Activated naive CD4-positive, alpha-beta T cell treated with anti-CD3 and anti-CD28 coated beads for 36 hours (primary cell): ENCODE data around the gene ACSF3. TPM values are rescaled to one million over a fixed set of nuclear protein-coding genes. Genes with fewer than 3 reads are reported as not detected.
"Not testable (repeated sequence)": the region's sequence is repeated elsewhere in the genome, so short reads cannot be mapped to it uniquely, and the experiment has no call there.

ENCODE experiments used
- CTCF ChIA-PET: fragments of 350-600 bp; sonication (Branson Sonifier 250); formaldehyde crosslinking; loops from one replicate; lab custom pipeline; 2021; ENCODE audit warnings: antibody characterized with exemption; lab: Charles Lee
- DNase-seq: peaks from one replicate; pipeline ENCODE4 v3.0.0-alpha.2; 2020
- H3K27ac Mint-ChIP-seq: one replicate; pipeline ENCODE4 v1.8.0; 2021; ENCODE audit warnings: mild to moderate bottlenecking, mixed read lengths
- H3K27me3 Mint-ChIP-seq: one replicate; pipeline ENCODE4 v1.8.0; 2021; ENCODE audit warnings: low read depth, mixed read lengths
- H3K36me3 Mint-ChIP-seq: one replicate; pipeline ENCODE4 v1.8.0; 2021; ENCODE audit warnings: low read depth, mixed read lengths
- H3K4me1 Mint-ChIP-seq: one replicate; pipeline ENCODE4 v1.8.0; 2021; ENCODE audit warnings: low read depth, mixed read lengths
- H3K4me3 Mint-ChIP-seq: one replicate; pipeline ENCODE4 v1.8.0; 2021; ENCODE audit warnings: mild to moderate bottlenecking, moderate library complexity, mixed read lengths
- H3K9me3 Mint-ChIP-seq: one replicate; pipeline ENCODE4 v1.8.0; 2021; ENCODE audit warnings: mixed read lengths
- intact Hi-C: fragments of 100-400 bp; cut with micrococcal nuclease; formaldehyde crosslinking; loops from one replicate; pipeline ENCODE4 v1.15.1; 2023
- total RNA-seq, 2 experiments: library from RNA; stranded (reverse); gene quantifications; one replicate each; pipeline ENCODE4 v1.2.3, GENCODE V29; 2021

ACSF3 gene
- total RNA-seq, 2 experiments from 2014 or later, result 26.1 to 26.7 TPM

GRCh38 chr16:89164436-89164835, 70.8 kb downstream of the ACSF3 start:
- no peaks in the 10 kb centered on the region for H3K9me3 Mint-ChIP-seq
- H3K4me1 Mint-ChIP-seq, result peaks cover 2% of the 10 kb centered on the region
- no peak for DNase-seq
- no peak overlapping the region for H3K27ac Mint-ChIP-seq
- intact Hi-C loops, result no loop called here
- no peaks in the 10 kb centered on the region for H3K36me3 Mint-ChIP-seq
- no peak overlapping the region for H3K4me3 Mint-ChIP-seq
- H3K27me3 Mint-ChIP-seq, result no peaks in the 10 kb centered on the region
- CTCF ChIA-PET, result no interaction called here

GRCh38 chr16:89164847-89165680, 71.4 kb downstream of the ACSF3 start:
- Mint-ChIP-seq H3K36me3 (no peaks in the 10 kb centered on the region), H3K27me3 (no peaks in the 10 kb centered on the region)
- DNase-seq, result no peak

GRCh38 chr16:89165681-89165979, 72.0 kb downstream of the ACSF3 start:
- H3K4me3 Mint-ChIP-seq, H3K4me1 Mint-ChIP-seq, H3K27ac Mint-ChIP-seq, H3K27me3 Mint-ChIP-seq, intact Hi-C loops, DNase-seq, H3K9me3 Mint-ChIP-seq, H3K36me3 Mint-ChIP-seq, CTCF ChIA-PET: not testable (repeated sequence)

More at GRCh38 chr16:89164847-89165680, 71.4 kb downstream of the ACSF3 start:
- H3K4me3 Mint-ChIP-seq, result no peak overlapping the region
- H3K27ac Mint-ChIP-seq, result no peak overlapping the region
- CTCF ChIA-PET, result no interaction called here
- H3K9me3 Mint-ChIP-seq, result no peaks in the 10 kb centered on the region
- intact Hi-C loops, result no loop called here
- H3K4me1 Mint-ChIP-seq, result peaks cover 2% of the 10 kb centered on the region

GRCh38 chr16:89166696-89167424, 73.2 kb downstream of the ACSF3 start:
- no peaks in the 10 kb centered on the region for H3K9me3 Mint-ChIP-seq
- peaks cover 9% of the 10 kb centered on the region for H3K4me1 Mint-ChIP-seq
- CTCF ChIA-PET, result interaction anchor here (0.6 to 1.6 kb wide), 12 partner anchors 10 to 430 kb away, joined by 3 to 10 read pairs (median 3); partner anchors contain the start of genes ACSF3 and ZNF778
- no peak overlapping the region for H3K27ac Mint-ChIP-seq
- peaks cover 3% of the 10 kb centered on the region for H3K27me3 Mint-ChIP-seq
- H3K4me3 Mint-ChIP-seq, result no peak overlapping the region
- intact Hi-C loops, result loop anchor here (1.0 kb wide), 2 partner anchors 225 to 355 kb away; no protein-coding TSS in a partner anchor
- H3K36me3 Mint-ChIP-seq, result no peaks in the 10 kb centered on the region
- DNase-seq, result no peak

- no peak overlapping the region for H3K4me3 Mint-ChIP-seq
- intact Hi-C loops, result loop anchor here (1.0 kb wide), 2 partner anchors 225 to 355 kb away; no protein-coding TSS in a partner anchor
- H3K4me1 Mint-ChIP-seq, result peaks cover 9% of the 10 kb centered on the region
- no peaks in the 10 kb centered on the region for H3K9me3 Mint-ChIP-seq
- H3K27me3 Mint-ChIP-seq, result peaks cover 3% of the 10 kb centered on the region
- peak; percentile 88 for DNase-seq
- CTCF ChIA-PET, result interaction anchor here (0.6 to 1.6 kb wide), 13 partner anchors 11 to 430 kb away, joined by 3 to 10 read pairs (median 3); partner anchors contain the start of genes ACSF3 and ZNF778
- H3K36me3 Mint-ChIP-seq, result no peaks in the 10 kb centered on the region
- no peak overlapping the region for H3K27ac Mint-ChIP-seq
These were observed 73.8 kb downstream of the ACSF3 start for GRCh38 chr16:89167425-89167941.

- Mint-ChIP-seq H3K27ac (no peak overlapping the region), H3K9me3 (no peaks in the 10 kb centered on the region), H3K36me3 (no peaks in the 10 kb centered on the region), H3K27me3 (peaks cover 3% of the 10 kb centered on the region), H3K4me3 (no peak overlapping the region), H3K4me1 (peaks cover 9% of the 10 kb centered on the region)
- intact Hi-C loops, result no loop called here
- CTCF ChIA-PET, result no interaction called here
- no peak for DNase-seq
These were observed 74.9 kb downstream of the ACSF3 start for GRCh38 chr16:89168381-89169189.

- no peak overlapping the region for H3K27ac Mint-ChIP-seq
- CTCF ChIA-PET, result interaction anchor here (1.6 kb wide), 1 partner anchor 14 kb away, joined by 3 read pairs; no protein-coding TSS in a partner anchor
These were observed 76.1 kb downstream of the ACSF3 start for GRCh38 chr16:89169778-89170177.

GRCh38 chr16:89170346-89171215, 76.9 kb downstream of the ACSF3 start:
- peak overlapping the region; percentile 63 for H3K4me3 Mint-ChIP-seq
- H3K9me3 Mint-ChIP-seq, result no peaks in the 10 kb centered on the region
- H3K27ac Mint-ChIP-seq, result no peak overlapping the region
- H3K36me3 Mint-ChIP-seq, result no peaks in the 10 kb centered on the region
- H3K4me1 Mint-ChIP-seq, result peaks cover 9% of the 10 kb centered on the region
- intact Hi-C loops, result loop anchor here (1.0 to 2.0 kb wide), 6 partner anchors 22 to 434 kb away; partner anchors contain the start of gene SPG7
- CTCF ChIA-PET, result interaction anchor here (0.7 to 1.6 kb wide), 3 partner anchors 15 to 433 kb away, joined by 3 to 4 read pairs (median 3); no protein-coding TSS in a partner anchor
- peak; percentile 45 for DNase-seq
- peaks cover 3% of the 10 kb centered on the region for H3K27me3 Mint-ChIP-seq

More at GRCh38 chr16:89169778-89170177, 76.1 kb downstream of the ACSF3 start:
- no peak overlapping the region for H3K4me3 Mint-ChIP-seq
- H3K4me1 Mint-ChIP-seq, result peaks cover 9% of the 10 kb centered on the region
- peaks cover 3% of the 10 kb centered on the region for H3K27me3 Mint-ChIP-seq
- no peak for DNase-seq
- no peaks in the 10 kb centered on the region for H3K36me3 Mint-ChIP-seq
- intact Hi-C loops, result loop anchor here (2.0 kb wide), 2 partner anchors 339 to 433 kb away; partner anchors contain the start of gene SPG7
- no peaks in the 10 kb centered on the region for H3K9me3 Mint-ChIP-seq

GRCh38 chr16:89171216-89172170, 77.8 kb downstream of the ACSF3 start, which contains the start of gene CDH15:
TSS of gene CDH15 (plus strand) at chr16:89171748. CDS start at chr16:89171832, 84 bp downstream.
- CTCF ChIA-PET, result interaction anchor here (0.5 to 1.6 kb wide), 4 partner anchors 10 to 434 kb away, joined by 3 to 4 read pairs (median 3); no protein-coding TSS in a partner anchor

GRCh38 chr16:89172171-89172527, 78.5 kb downstream of the ACSF3 start:
- CTCF ChIA-PET, result no interaction called here
- no peak overlapping the region for H3K27ac Mint-ChIP-seq
- no peak overlapping the region for H3K4me3 Mint-ChIP-seq
- peaks cover 9% of the 10 kb centered on the region for H3K4me1 Mint-ChIP-seq
- H3K27me3 Mint-ChIP-seq, result peaks cover 3% of the 10 kb centered on the region
- no peaks in the 10 kb centered on the region for H3K36me3 Mint-ChIP-seq
- intact Hi-C loops, result no loop called here
- DNase-seq, result no peak
- no peaks in the 10 kb centered on the region for H3K9me3 Mint-ChIP-seq

More at GRCh38 chr16:89171216-89172170, 77.8 kb downstream of the ACSF3 start, which contains the start of gene CDH15:
- DNase-seq, result peak; percentile 96
- Mint-ChIP-seq H3K36me3 (no peaks in the 10 kb centered on the region), H3K27me3 (peaks cover 3% of the 10 kb centered on the region), H3K9me3 (no peaks in the 10 kb centered on the region), H3K4me1 (peaks cover 9% of the 10 kb centered on the region), H3K4me3 (peak within 1 kb of the TSS; percentile 63), H3K27ac (no peak within 1 kb of the TSS)
- intact Hi-C loops, result loop anchor here (1.0 to 2.0 kb wide), 6 partner anchors 21 to 435 kb away; partner anchors contain the start of gene SPG7
